ENCODE measurements around the gene DOK6.

The DOK6 gene

DNA sequence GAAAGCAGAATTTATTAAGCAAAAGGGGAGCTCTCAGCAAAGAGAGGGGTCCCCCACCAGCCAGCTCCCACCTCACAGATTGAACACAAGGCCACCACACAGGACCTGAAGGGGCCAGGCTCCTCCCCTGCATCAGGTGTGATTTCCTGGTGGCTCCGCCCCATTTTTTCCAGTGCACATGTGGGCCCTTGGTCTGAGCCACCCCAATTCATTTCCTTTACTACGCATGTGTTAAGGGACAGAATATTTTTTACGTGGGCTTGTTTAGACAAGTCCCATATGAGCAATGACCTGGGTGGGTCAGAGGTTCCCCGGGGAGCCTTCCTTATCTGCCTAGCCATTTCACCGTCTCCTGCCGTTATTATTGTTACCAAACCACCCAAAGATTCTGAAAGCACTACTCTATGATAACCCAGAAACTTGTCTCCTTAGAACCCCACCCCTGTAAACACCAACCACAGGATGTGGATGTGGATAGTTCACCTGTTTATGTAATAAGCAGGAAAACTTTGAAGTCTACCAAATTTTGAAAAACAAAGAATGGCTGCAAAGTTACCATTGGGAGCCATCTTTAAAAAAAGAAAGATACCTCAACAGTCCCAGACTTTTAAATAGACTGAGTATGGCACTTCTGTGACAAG is 355.3 kb downstream of the DOK6 start:
- H3K9me3 Mint-ChIP-seq = peaks cover 4% of the 10 kb centered on the region
- TF ChIP-seq, protein P1, sequence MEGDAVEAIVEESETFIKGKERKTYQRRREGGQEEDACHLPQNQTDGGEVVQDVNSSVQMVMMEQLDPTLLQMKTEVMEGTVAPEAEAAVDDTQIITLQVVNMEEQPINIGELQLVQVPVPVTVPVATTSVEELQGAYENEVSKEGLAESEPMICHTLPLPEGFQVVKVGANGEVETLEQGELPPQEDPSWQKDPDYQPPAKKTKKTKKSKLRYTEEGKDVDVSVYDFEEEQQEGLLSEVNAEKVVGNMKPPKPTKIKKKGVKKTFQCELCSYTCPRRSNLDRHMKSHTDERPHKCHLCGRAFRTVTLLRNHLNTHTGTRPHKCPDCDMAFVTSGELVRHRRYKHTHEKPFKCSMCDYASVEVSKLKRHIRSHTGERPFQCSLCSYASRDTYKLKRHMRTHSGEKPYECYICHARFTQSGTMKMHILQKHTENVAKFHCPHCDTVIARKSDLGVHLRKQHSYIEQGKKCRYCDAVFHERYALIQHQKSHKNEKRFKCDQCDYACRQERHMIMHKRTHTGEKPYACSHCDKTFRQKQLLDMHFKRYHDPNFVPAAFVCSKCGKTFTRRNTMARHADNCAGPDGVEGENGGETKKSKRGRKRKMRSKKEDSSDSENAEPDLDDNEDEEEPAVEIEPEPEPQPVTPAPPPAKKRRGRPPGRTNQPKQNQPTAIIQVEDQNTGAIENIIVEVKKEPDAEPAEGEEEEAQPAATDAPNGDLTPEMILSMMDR (IDR thresholded peaks at IDR 0.05; ENCODE audit: unreplicated experiment in 3 of 3) = no peak

DNA sequence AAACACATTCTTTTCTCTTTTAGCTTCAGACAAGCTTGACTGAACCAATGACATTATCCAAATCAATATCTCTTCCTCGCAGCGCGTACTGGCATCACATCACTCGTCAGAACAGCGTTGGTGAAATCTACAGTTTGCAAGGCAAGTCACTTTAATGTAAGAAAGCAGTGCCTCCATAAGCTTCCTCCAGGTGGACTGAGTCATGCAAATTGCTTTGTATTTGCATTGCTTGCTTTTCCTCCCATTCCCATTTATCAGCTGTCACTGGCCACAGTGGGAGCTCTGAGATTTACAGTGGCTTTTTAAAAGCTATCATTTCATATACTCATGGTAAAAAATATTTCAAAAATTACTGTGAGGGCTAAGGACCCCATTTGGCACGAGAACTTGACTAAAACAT is 357.0 kb downstream of the DOK6 start:
- peak overlapping the region; percentile 67 to 82 (median 82) for H3K27ac Mint-ChIP-seq
- peaks cover 17% of the 10 kb centered on the region for H3K36me3 Mint-ChIP-seq (ENCODE audit: low read depth)
- peaks cover 3% of the 10 kb centered on the region for H3K9me3 Mint-ChIP-seq
- peaks cover 19% of the 10 kb centered on the region for H3K4me1 Mint-ChIP-seq
- H3K4me3 Mint-ChIP-seq = no peak overlapping the region
- TF ChIP-seq, protein P1 (IDR thresholded peaks at IDR 0.05; ENCODE audit: unreplicated experiment in 3 of 3) = no peak
- no peaks in the 10 kb centered on the region for H3K27me3 Mint-ChIP-seq (ENCODE audit: low read depth)

More for the DNA sequence above, 355.3 kb downstream of the DOK6 start:
- no peak overlapping the region for H3K4me3 Mint-ChIP-seq
- H3K27ac Mint-ChIP-seq = no peak overlapping the region
- H3K36me3 Mint-ChIP-seq (ENCODE audit: low read depth) = peaks cover 13% of the 10 kb centered on the region
- peaks cover 19% of the 10 kb centered on the region for H3K4me1 Mint-ChIP-seq
- no peaks in the 10 kb centered on the region for H3K27me3 Mint-ChIP-seq (ENCODE audit: low read depth)

DNA sequence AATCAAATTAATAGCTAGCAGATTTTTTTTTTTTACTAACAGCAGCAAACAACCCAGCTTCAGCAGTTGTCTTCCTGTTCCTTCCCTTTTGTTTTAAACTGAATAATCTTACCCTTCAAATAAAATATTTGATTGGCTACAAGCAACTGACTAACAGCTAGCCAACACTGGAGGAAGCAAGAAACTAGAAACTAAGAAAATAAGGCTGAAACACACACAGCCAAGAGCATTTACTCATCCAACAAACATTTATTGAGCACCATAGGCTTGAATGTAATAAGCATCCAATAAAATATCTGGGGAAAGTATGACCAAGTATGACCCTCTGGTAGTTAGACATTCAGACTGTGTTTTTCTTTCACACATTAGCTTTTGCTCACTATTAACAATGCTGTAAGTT is 357.8 kb downstream of the DOK6 start:
- H3K36me3 Mint-ChIP-seq (ENCODE audit: low read depth) = peaks cover 22% of the 10 kb centered on the region
- H3K27me3 Mint-ChIP-seq (ENCODE audit: low read depth) = no peaks in the 10 kb centered on the region
- no peak overlapping the region for H3K4me3 Mint-ChIP-seq
- peaks cover 16% of the 10 kb centered on the region for H3K4me1 Mint-ChIP-seq
- TF ChIP-seq, protein P1 (IDR thresholded peaks at IDR 0.05; ENCODE audit: unreplicated experiment in 3 of 3) = no peak
- peaks cover 3% of the 10 kb centered on the region for H3K9me3 Mint-ChIP-seq
- peak overlapping the region; percentile 67 to 82 (median 82) for H3K27ac Mint-ChIP-seq

DNA sequence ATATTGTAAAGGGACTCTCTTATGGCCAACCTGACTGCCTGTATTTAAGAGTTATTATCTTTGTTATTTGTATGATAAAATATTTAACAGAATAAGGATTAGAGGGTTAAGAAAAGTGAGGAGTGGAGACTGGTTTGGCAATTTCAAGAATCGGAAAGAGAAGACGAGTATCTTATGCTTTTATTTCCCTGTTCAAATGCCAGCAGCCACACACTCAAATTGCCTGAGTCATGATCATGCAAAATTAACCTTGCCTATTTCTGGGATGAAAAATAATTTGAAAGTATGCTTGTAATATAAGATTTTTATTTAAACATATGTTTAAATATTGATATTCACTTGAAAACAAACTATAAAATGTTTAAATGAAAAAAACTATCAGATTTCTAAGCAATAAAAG is 358.4 kb downstream of the DOK6 start:
- Mint-ChIP-seq H3K36me3 (ENCODE audit: low read depth) (peaks cover 21% of the 10 kb centered on the region), H3K4me1 (peaks cover 14% of the 10 kb centered on the region), H3K27ac (no peak overlapping the region), H3K4me3 (no peak overlapping the region), H3K27me3 (ENCODE audit: low read depth) (no peaks in the 10 kb centered on the region), H3K9me3 (peaks cover 3% of the 10 kb centered on the region)
- TF ChIP-seq, protein P1 (IDR thresholded peaks at IDR 0.05; ENCODE audit: unreplicated experiment in 3 of 3) = no peak

GRCh38 chr18:69763002-69763401 is 362.3 kb downstream of the DOK6 start:
- Mint-ChIP-seq H3K9me3 (no peaks in the 10 kb centered on the region), H3K4me1 (peaks cover 8% of the 10 kb centered on the region), H3K4me3 (no peak overlapping the region), H3K27me3 (ENCODE audit: low read depth) (no peaks in the 10 kb centered on the region), H3K36me3 (ENCODE audit: low read depth) (peaks cover 17% of the 10 kb centered on the region), H3K27ac (no peak overlapping the region)
- TF ChIP-seq, protein P1 (IDR thresholded peaks at IDR 0.05; ENCODE audit: unreplicated experiment in 3 of 3) = no peak

DNA sequence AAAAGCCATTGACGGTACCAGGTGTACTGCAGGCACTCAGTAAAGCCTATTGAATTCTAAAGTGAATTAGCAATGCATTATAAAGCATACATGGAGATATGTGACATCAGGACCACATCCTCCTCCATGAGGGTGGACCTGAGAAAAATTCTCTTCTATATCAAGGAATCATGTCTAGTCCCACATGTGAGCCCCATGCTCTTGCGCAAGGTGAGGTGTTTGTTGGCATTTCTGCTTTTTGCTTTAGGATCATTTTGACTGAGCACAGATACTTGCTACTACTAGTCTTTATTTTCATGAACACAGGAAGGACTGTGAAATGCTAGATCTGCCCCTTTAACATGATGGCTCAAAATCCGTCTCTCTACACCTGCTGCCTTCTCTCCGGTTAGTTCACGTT is 363.1 kb downstream of the DOK6 start:
- H3K4me1 Mint-ChIP-seq = no peaks in the 10 kb centered on the region
- peaks cover 17% of the 10 kb centered on the region for H3K36me3 Mint-ChIP-seq (ENCODE audit: low read depth)
- H3K4me3 Mint-ChIP-seq = no peak overlapping the region
- TF ChIP-seq, protein P1 (IDR thresholded peaks at IDR 0.05; ENCODE audit: unreplicated experiment in 3 of 3) = no peak
- no peak overlapping the region for H3K27ac Mint-ChIP-seq
- no peaks in the 10 kb centered on the region for H3K27me3 Mint-ChIP-seq (ENCODE audit: low read depth)
- H3K9me3 Mint-ChIP-seq = no peaks in the 10 kb centered on the region
